ENCODE measurements around the gene CHMP3. TPM values are rescaled to one million over a fixed set of nuclear protein-coding genes. Genes with fewer than 3 reads are reported as not detected.

CHMP3 gene
- total and polyA plus RNA-seq, 2 experiments from 2014 or later: 57.0 to 74.4 TPM

DNA sequence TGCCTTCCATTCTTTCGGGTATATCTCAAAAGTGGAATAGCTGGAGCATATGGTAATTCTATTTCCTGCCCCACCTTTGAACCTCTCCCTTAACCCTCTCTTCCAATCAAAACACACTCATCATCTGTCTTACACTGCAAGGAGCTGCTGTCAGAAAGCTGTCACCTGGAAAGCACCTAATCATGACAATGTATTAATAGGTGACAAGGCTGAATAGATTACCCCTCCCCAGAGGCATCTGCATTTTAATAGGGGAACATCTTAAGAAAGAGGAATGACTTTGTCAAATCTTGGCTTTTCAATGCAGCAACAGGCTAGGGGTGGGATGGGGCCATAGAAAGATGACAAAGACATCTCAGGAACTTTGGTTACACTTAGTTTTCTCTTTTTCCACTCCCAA, 41.3 kb downstream of the CHMP3 start:
- H3K27ac ChIP-seq: no peak overlapping the region
- no peak for TF ChIP-seq EZH2phosphoT487 (IDR thresholded peaks at IDR 0.05; ENCODE audit: low read depth, severe bottlenecking, unreplicated experiment)
- TF ChIP-seq, protein P1, sequence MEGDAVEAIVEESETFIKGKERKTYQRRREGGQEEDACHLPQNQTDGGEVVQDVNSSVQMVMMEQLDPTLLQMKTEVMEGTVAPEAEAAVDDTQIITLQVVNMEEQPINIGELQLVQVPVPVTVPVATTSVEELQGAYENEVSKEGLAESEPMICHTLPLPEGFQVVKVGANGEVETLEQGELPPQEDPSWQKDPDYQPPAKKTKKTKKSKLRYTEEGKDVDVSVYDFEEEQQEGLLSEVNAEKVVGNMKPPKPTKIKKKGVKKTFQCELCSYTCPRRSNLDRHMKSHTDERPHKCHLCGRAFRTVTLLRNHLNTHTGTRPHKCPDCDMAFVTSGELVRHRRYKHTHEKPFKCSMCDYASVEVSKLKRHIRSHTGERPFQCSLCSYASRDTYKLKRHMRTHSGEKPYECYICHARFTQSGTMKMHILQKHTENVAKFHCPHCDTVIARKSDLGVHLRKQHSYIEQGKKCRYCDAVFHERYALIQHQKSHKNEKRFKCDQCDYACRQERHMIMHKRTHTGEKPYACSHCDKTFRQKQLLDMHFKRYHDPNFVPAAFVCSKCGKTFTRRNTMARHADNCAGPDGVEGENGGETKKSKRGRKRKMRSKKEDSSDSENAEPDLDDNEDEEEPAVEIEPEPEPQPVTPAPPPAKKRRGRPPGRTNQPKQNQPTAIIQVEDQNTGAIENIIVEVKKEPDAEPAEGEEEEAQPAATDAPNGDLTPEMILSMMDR (IDR thresholded peaks at IDR 0.05; ENCODE audit: poor library complexity): no peak
- no peak for TF ChIP-seq EZH2 (IDR thresholded peaks at IDR 0.05; ENCODE audit: borderline replicate concordance)
- no peak for DNase-seq (ENCODE audit: low spot score)
- no peak overlapping the region for H2AFZ ChIP-seq
- no peak overlapping the region for H3K4me3 ChIP-seq
- no peaks in the 10 kb centered on the region for H3K9me3 ChIP-seq (ENCODE audit: low read depth)
- 100% methylated on average over 1 of the region's 1 CpG for WGBS (ENCODE audit: low lambda C conversion rate, missing lambda C conversion rate)
- H3K36me3 ChIP-seq (replicated peaks; ENCODE audit: insufficient read depth, low read depth): no peaks in the 10 kb centered on the region
- H3K9me2 ChIP-seq (replicated peaks; ENCODE audit: insufficient read depth): no peaks in the 10 kb centered on the region
- no peaks in the 10 kb centered on the region for H3K4me1 ChIP-seq (ENCODE audit: insufficient read depth)
- no peaks in the 10 kb centered on the region for H4K20me1 ChIP-seq (ENCODE audit: insufficient read depth, poor library complexity, severe bottlenecking)
- no peaks in the 10 kb centered on the region for H3K27me3 ChIP-seq
- H3K79me2 ChIP-seq: no peaks in the 10 kb centered on the region
- no peak overlapping the region for H3K4me2 ChIP-seq

DNA sequence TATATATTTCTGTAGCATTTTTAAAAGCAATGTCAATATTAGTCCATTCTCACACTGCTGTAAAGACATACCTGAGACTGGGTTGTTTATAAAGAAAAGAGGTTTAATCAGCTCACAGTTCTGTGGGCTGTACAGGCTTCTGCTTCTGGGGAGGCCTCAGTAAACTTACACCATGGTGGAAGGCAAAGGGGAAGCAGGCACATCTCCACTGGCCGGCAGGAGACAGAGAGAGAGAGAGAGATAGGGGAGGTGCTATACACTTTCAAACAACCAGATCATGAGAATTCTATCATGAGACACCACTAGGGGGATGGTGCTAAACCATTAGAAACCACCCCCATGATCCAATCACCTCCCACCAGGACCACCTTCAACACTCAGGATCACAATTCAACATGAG, 43.1 kb downstream of the CHMP3 start:
- WGBS (ENCODE audit: low lambda C conversion rate, missing lambda C conversion rate): 95% methylated on average over 1 of the region's 1 CpG
- no peaks in the 10 kb centered on the region for H3K9me3 ChIP-seq (ENCODE audit: low read depth)

DNA sequence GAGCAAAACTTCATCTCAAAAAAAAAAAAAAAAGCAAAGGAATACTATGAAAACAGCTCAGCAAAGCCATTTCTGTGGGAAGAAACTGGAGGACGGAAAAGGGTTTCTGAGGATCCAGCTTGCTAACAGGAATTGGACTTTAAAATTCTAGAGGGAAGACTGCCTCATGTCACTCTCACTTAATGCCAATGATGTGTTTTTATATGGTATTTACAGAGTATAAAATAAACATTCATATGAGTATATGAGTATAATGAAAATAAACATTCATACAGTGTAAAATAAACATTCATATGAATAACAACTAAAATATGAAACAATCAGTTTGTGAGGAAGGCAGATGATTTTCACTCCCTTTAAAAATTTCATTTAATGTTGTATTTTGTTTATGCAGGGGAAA, 43.9 kb downstream of the CHMP3 start:
- Histone ChIP-seq H3K27ac (no peak overlapping the region), H3K27me3 (no peaks in the 10 kb centered on the region), H4K20me1 (ENCODE audit: insufficient read depth, poor library complexity, severe bottlenecking) (no peaks in the 10 kb centered on the region), H3K4me3 (no peak overlapping the region), H3K9me3 (ENCODE audit: low read depth) (no peaks in the 10 kb centered on the region), H2AFZ (no peak overlapping the region), H3K36me3 (replicated peaks; ENCODE audit: insufficient read depth, low read depth) (no peaks in the 10 kb centered on the region), H3K4me2 (no peak overlapping the region), H3K9me2 (replicated peaks; ENCODE audit: insufficient read depth) (no peaks in the 10 kb centered on the region), H3K79me2 (peaks cover 3% of the 10 kb centered on the region), H3K4me1 (ENCODE audit: insufficient read depth) (no peaks in the 10 kb centered on the region)
- DNase-seq (ENCODE audit: low spot score): no peak
- TF ChIP-seq, protein P1 (IDR thresholded peaks at IDR 0.05; ENCODE audit: poor library complexity): no peak
- no peak for TF ChIP-seq EZH2 (IDR thresholded peaks at IDR 0.05; ENCODE audit: borderline replicate concordance)
- no peak for TF ChIP-seq EZH2phosphoT487 (IDR thresholded peaks at IDR 0.05; ENCODE audit: low read depth, severe bottlenecking, unreplicated experiment)
- 88% methylated on average over 1 of the region's 1 CpG for WGBS (ENCODE audit: low lambda C conversion rate, missing lambda C conversion rate)

More for the DNA sequence above, 43.1 kb downstream of the CHMP3 start:
- Histone ChIP-seq H3K79me2 (peaks cover 3% of the 10 kb centered on the region), H3K4me1 (ENCODE audit: insufficient read depth) (no peaks in the 10 kb centered on the region), H3K4me3 (no peak overlapping the region), H3K4me2 (no peak overlapping the region), H2AFZ (no peak overlapping the region), H3K9me2 (replicated peaks; ENCODE audit: insufficient read depth) (no peaks in the 10 kb centered on the region), H3K27me3 (no peaks in the 10 kb centered on the region), H3K36me3 (replicated peaks; ENCODE audit: insufficient read depth, low read depth) (no peaks in the 10 kb centered on the region), H4K20me1 (ENCODE audit: insufficient read depth, poor library complexity, severe bottlenecking) (no peaks in the 10 kb centered on the region), H3K27ac (no peak overlapping the region)
- no peak for DNase-seq (ENCODE audit: low spot score)
- no peak for TF ChIP-seq EZH2 (IDR thresholded peaks at IDR 0.05; ENCODE audit: borderline replicate concordance)
- TF ChIP-seq EZH2phosphoT487 (IDR thresholded peaks at IDR 0.05; ENCODE audit: low read depth, severe bottlenecking, unreplicated experiment): no peak
- TF ChIP-seq, protein P1 (IDR thresholded peaks at IDR 0.05; ENCODE audit: poor library complexity): no peak

DNA sequence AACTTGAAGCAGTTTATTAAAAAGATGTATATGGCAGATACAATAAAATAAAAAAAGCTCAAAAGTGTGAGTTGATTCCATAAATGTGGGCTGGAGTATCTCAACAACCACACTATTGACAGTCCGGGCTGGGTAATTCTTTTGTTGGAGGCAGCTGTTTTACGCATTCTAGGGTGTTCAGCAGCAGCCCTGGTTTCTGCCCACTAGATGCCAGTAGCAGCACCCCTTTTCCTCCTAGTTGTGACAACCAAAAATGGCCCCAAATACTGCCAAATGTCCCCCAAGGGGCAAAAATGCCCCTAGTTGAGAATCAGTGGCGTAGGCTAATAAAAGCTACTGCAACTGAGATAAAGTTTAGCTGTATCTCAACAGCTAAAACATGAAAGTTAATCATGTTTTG, 44.8 kb downstream of the CHMP3 start:
- DNase-seq (ENCODE audit: low spot score): peak; percentile 8
- TF ChIP-seq, protein P1 (IDR thresholded peaks at IDR 0.05; ENCODE audit: poor library complexity): peak; percentile 33
- no peak for TF ChIP-seq EZH2 (IDR thresholded peaks at IDR 0.05; ENCODE audit: borderline replicate concordance)
- Histone ChIP-seq H3K79me2 (peaks cover 3% of the 10 kb centered on the region), H3K27ac (no peak overlapping the region), H3K9me2 (replicated peaks; ENCODE audit: insufficient read depth) (no peaks in the 10 kb centered on the region), H4K20me1 (ENCODE audit: insufficient read depth, poor library complexity, severe bottlenecking) (no peaks in the 10 kb centered on the region), H3K36me3 (replicated peaks; ENCODE audit: insufficient read depth, low read depth) (no peaks in the 10 kb centered on the region), H2AFZ (no peak overlapping the region), H3K9me3 (ENCODE audit: low read depth) (no peaks in the 10 kb centered on the region), H3K4me3 (no peak overlapping the region), H3K27me3 (no peaks in the 10 kb centered on the region), H3K4me2 (no peak overlapping the region), H3K4me1 (ENCODE audit: insufficient read depth) (no peaks in the 10 kb centered on the region)
- WGBS (ENCODE audit: low lambda C conversion rate, missing lambda C conversion rate): 84% methylated on average over 3 of the region's 3 CpGs

Data from hepatocyte (in vitro differentiated cells).